NB4 (cell line): ENCODE measurements around the gene TMPRSS13.

Experiments used
- DNase-seq: peaks from one replicate; pipeline ENCODE4 v3.0.0; 2010; ENCODE audit warnings: low read depth
- H3K4me3 ChIP-seq: one replicate; pipeline ENCODE4 v1.5.1; 2011; ENCODE audit warnings: mild to moderate bottlenecking, low read depth, low read length, moderate library complexity
- CTCF ChIP-seq: IDR thresholded peaks from one replicate; pipeline ENCODE4 v1.5.1; 2012; ENCODE audit warnings: low read depth, low read length
- MAX ChIP-seq: IDR thresholded peaks from 2 replicates; pipeline ENCODE4 v1.6.1; 2011; ENCODE audit warnings: low read depth, low read length
- MYC ChIP-seq: IDR thresholded peaks from 2 replicates; pipeline ENCODE4 v1.6.1; 2011; ENCODE audit warnings: low read depth, low read length
- POLR2A ChIP-seq: IDR thresholded peaks from 2 replicates; pipeline ENCODE4 v1.6.1; 2011; ENCODE audit warnings: mild to moderate bottlenecking; ENCODE audit not compliant: insufficient read length; ENCODE audit errors: extremely low read depth

Gene TMPRSS13

DNA sequence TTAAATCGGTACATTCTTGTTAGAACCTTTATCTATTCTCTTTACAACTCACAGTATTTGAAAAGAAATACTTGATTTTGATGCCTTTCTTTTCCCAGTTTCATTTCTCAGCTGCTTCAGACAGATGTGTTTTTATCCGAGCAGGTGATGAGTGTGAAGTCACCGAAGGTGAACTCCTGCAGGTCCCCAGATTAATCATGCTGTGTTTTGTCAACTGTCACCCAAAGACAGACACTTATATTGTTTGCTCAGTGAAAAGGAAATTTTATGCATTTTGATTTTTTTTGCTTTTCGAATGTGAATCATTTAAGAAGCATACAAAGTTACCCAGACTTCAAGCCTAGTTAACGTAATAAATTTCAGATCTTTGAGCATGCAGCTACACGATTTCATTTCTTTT lies 7.8 kb upstream of the TMPRSS13 start:
- no peak for DNase-seq
- no peak for TF ChIP-seq MAX
- TF ChIP-seq POLR2A: no peak
- no peak for TF ChIP-seq MYC
- TF ChIP-seq CTCF: no peak
- no peak overlapping the region for H3K4me3 ChIP-seq

DNA sequence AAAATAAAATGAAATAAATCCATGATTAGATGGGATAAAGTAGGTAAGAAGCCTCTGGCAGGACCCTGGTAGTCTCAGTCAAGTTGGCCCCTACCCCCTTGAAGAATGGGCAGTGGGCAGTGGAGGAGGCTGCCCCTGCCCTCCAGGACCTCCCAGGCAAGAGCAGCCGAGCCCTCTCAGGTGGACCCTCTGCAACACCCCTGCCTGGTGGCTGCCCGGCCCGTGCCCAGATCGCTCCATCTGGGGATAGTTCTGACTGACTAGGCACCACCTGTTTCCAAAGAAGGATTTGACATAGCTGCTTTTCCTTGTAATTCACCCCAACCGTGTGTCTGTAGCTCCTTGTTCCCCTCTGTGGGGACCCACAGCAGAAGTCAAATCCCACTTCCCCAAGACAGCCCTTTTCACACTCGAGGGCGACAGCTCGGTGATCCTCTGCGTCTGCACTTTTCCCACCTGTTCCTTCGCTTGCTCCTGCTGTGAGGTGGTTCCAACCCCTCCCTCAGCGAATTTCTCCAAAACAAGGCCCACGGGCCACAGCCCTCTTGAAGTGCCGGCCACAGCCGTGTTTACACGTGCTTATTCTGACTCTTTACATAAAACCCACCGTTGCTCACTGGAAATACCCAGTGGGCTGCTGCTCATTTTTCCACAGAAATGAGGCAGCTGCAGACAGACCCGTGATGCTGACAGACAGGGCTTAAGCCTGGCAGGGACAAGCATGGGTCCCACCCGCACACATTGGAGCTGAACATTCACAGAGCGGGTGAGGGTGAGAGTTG lies 5.5 kb upstream of the TMPRSS13 start:
- DNase-seq: no peak
- no peak for TF ChIP-seq POLR2A
- no peak for TF ChIP-seq MYC
- no peak for TF ChIP-seq MAX
- no peak for TF ChIP-seq CTCF
- no peak overlapping the region for H3K4me3 ChIP-seq

- peak; percentile 50 for DNase-seq
- no peak overlapping the region for H3K4me3 ChIP-seq
- no peak for TF ChIP-seq MAX
- TF ChIP-seq MYC: no peak
- TF ChIP-seq CTCF: no peak
- TF ChIP-seq POLR2A: no peak
Observed at GRCh38 chr11:117933930-117934329, 4.7 kb upstream of the TMPRSS13 start.

DNA sequence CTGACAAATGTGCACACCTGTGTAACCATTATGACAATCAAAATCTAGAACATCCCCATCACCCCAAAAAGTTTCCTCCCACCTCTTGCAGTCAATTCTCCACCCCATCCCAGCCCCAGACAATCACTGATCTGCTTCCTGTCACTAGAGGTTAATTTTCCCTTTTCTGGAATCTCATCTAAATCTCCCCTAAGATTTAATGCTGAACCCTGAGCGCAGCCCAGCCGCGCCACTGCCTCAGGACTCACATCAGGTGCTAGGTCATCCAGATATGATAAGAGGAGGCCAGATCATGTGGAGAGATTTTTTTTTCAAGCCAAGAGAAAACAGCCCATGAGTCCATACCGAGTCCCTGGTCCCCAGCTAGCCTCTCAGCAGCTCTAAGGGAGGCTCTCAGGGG lies 4.3 kb upstream of the TMPRSS13 start:
- TF ChIP-seq MYC (no peak), CTCF (no peak), POLR2A (no peak), MAX (no peak)
- no peak for DNase-seq
- no peak overlapping the region for H3K4me3 ChIP-seq

DNA sequence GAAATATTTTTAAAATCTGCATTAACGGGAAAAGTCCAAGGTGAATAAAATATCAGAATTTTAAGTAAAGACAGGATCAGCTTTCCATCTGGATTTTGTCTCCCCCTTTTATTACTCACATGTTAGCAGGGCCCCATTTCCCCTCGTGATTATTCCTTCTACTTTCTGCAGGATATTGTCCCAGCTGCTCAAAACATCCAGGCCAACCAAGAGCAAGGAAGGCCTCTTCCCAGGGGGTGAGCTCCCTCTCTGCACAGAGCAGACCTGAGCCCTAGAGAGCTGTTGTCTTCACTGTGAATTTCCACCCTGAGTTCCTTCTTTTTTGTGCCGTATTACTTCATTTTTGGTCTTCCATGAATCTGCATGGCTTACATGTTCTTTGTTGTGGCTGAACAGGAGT lies 3.7 kb upstream of the TMPRSS13 start:
- H3K4me3 ChIP-seq: no peak overlapping the region
- TF ChIP-seq MYC: no peak
- no peak for DNase-seq

DNA sequence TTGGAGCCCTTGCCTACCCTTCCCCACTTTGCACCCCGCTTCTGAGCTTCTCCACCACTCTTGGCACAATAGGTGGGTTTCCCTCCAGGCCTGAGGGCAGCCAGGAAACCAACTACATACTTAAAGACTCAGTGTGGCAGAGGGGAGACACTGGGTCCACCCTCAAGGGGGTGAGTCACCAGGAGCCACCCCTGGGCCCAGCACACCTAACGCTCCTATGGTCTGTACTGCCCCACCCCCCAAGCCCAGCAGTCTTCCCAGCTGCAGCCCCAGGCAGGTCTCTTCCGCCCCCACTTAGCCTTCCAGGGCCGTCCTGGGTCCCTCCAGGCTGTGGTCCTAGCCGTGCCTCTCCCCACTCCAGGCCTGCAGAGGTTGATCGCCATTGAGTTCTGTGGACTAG lies 3.2 kb upstream of the TMPRSS13 start:
- no peak for DNase-seq
- no peak overlapping the region for H3K4me3 ChIP-seq
- TF ChIP-seq MYC: no peak
- TF ChIP-seq CTCF: no peak
- no peak for TF ChIP-seq MAX
- no peak for TF ChIP-seq POLR2A
